Stimulated activated CD4-positive, alpha-beta T cell treated with anti-CD3 and anti-CD28 coated beads, Interleukin-15, amount 100 ng/mL, for 48 hours (primary cell): ENCODE data around the gene TTC13.

Experiments
- DNase-seq, 2 donors: peaks; one replicate each; pipeline ENCODE4 v3.0.0-alpha.2; 2020; ENCODE audit warnings: low read depth in 2 of 2

Gene TTC13

GRCh38 chr1:230948301-230948700, 30.4 kb downstream of the TTC13 start:
- DNase-seq, result no peak

GRCh38 chr1:230943048-230943593, 35.5 kb downstream of the TTC13 start:
- DNase-seq, result no peak

GRCh38 chr1:230940848-230941247, 37.8 kb downstream of the TTC13 start:
- no peak for DNase-seq

GRCh38 chr1:230939806-230940489, 38.7 kb downstream of the TTC13 start:
- no peak for DNase-seq

- DNase-seq, result no peak
Observed at GRCh38 chr1:230938924-230939368, 39.7 kb downstream of the TTC13 start.

GRCh38 chr1:230937371-230937770, 41.3 kb downstream of the TTC13 start:
- DNase-seq, result no peak

GRCh38 chr1:230936475-230936874, 42.2 kb downstream of the TTC13 start:
- no peak for DNase-seq

- DNase-seq, result no peak
Observed at GRCh38 chr1:230935852-230936251, 42.8 kb downstream of the TTC13 start.

GRCh38 chr1:230930986-230931385, 47.7 kb downstream of the TTC13 start:
- no peak for DNase-seq

- DNase-seq, result no peak
Observed at GRCh38 chr1:230926182-230926581, 52.5 kb downstream of the TTC13 start.

GRCh38 chr1:230925608-230926007, 53.1 kb downstream of the TTC13 start:
- DNase-seq, result no peak

GRCh38 chr1:230923176-230923575, 55.5 kb downstream of the TTC13 start:
- no peak for DNase-seq

- no peak for DNase-seq
Observed at GRCh38 chr1:230922620-230923019, 56.0 kb downstream of the TTC13 start.

GRCh38 chr1:230919207-230919606, 59.5 kb downstream of the TTC13 start:
- no peak for DNase-seq

- DNase-seq, result peak; percentile 32 to 64
Observed at GRCh38 chr1:230917284-230918135, 61.2 kb downstream of the TTC13 start.

GRCh38 chr1:230916587-230917283, 61.9 kb downstream of the TTC13 start:
- DNase-seq, result no peak

- no peak for DNase-seq
Observed at GRCh38 chr1:230915078-230915477, 63.6 kb downstream of the TTC13 start.

- no peak for DNase-seq
Observed at GRCh38 chr1:230913496-230913895, 65.2 kb downstream of the TTC13 start.

GRCh38 chr1:230910755-230911117, 67.9 kb downstream of the TTC13 start:
- no peak for DNase-seq

GRCh38 chr1:230909974-230910754, 68.5 kb downstream of the TTC13 start:
- no peak for DNase-seq

GRCh38 chr1:230907472-230908205, 71.0 kb downstream of the TTC13 start:
- no peak for DNase-seq
